ENCODE data around the gene PTPRD.
A peak's percentile ranks its signal among the peaks of the same experiment; 100 is the strongest.
"Not testable (repeated sequence)": the region's sequence is repeated elsewhere in the genome, so short reads cannot be mapped to it uniquely, and the experiment has no call there.

PTPRD gene

DNA sequence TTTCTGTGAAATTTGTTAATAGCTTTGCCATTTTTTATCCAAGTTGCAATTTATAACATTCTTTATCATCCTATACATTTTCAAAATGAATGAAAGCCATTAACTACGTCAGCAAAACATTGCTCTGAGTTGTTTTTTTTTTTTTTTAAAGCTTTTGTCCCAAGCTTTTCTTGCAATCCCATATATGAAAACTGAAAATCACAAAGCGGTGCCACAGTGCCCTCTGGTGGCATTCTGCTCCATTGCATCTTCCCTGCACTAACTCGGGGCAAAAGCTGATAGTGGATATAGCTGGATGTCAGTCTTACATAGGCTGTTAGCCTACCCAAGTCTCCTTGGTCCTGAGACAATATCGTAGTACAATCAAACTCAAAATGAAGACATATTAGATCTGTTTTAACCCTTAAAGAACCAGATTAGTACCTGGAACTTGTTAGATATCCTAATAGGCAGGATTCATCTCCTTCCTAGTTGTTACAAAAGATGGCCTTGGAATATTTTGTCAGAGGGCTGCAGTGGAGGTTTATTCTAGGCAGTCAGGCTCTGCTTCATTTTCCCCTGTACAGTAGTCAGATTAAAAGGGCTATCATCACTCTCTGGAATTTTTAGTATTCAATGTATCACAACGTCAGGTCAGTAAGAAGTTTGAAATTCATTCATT lies 669.9 kb downstream of the PTPRD start:
- Histone ChIP-seq H4K20me1 (ENCODE audit: control insufficient read depth, insufficient read depth, low read depth, low read length) (no peaks in the 10 kb centered on the region), H3F3A (ENCODE audit: control insufficient read depth, insufficient read depth) (no peaks in the 10 kb centered on the region), H3K36me3 (ENCODE audit: control insufficient read depth, low read length) (no peaks in the 10 kb centered on the region), H3K9me3 (ENCODE audit: control insufficient read depth, insufficient read depth, low read length) (no peaks in the 10 kb centered on the region), H3K4me1 (ENCODE audit: control insufficient read depth, low read length) (peaks cover 9% of the 10 kb centered on the region; the same call in 1 of the 2 replicates), H3K4me3 (ENCODE audit: low read length) (no peak overlapping the region), H3K27me3 (ENCODE audit: control insufficient read depth, low read length) (no peaks in the 10 kb centered on the region), H3K27ac (ENCODE audit: low read depth, low read length) (no peak overlapping the region), H3K79me2 (ENCODE audit: control insufficient read depth, low read length) (no peaks in the 10 kb centered on the region), H3K4me2 (ENCODE audit: low read length) (no peak overlapping the region), H3K9me2 (replicated peaks; ENCODE audit: control insufficient read depth, low read length) (no peaks in the 10 kb centered on the region)
- TF ChIP-seq, protein P1, sequence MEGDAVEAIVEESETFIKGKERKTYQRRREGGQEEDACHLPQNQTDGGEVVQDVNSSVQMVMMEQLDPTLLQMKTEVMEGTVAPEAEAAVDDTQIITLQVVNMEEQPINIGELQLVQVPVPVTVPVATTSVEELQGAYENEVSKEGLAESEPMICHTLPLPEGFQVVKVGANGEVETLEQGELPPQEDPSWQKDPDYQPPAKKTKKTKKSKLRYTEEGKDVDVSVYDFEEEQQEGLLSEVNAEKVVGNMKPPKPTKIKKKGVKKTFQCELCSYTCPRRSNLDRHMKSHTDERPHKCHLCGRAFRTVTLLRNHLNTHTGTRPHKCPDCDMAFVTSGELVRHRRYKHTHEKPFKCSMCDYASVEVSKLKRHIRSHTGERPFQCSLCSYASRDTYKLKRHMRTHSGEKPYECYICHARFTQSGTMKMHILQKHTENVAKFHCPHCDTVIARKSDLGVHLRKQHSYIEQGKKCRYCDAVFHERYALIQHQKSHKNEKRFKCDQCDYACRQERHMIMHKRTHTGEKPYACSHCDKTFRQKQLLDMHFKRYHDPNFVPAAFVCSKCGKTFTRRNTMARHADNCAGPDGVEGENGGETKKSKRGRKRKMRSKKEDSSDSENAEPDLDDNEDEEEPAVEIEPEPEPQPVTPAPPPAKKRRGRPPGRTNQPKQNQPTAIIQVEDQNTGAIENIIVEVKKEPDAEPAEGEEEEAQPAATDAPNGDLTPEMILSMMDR (IDR thresholded peaks at IDR 0.05; ENCODE audit: low read depth, low read length, poor library complexity, severe bottlenecking), result peak; percentile 94
- TF ChIP-seq EZH2phosphoT487 (IDR thresholded peaks at IDR 0.05; ENCODE audit: borderline replicate concordance, low read length), result no peak

DNA sequence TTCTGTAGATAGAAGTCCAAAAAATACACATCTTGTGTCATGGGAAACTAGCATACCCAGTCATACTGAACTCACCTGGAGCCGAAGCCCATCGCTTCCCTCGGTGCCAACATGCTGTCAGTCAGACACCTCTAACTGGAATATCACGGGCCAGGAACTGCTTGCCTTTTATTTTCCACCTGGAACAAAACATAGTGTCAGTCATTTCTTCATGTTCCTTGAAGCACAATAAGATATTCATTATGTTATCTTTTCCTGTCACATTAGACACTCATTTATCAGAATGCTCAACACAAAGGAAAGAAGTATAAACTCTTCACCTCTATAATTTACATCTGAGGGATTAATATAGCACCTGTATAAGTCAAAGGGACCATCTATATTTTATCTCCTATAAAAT lies 674.4 kb downstream of the PTPRD start:
- Histone ChIP-seq H3K27me3 (ENCODE audit: control insufficient read depth, low read length) (no peaks in the 10 kb centered on the region), H3F3A (ENCODE audit: control insufficient read depth, insufficient read depth) (no peaks in the 10 kb centered on the region), H3K9me3 (ENCODE audit: control insufficient read depth, insufficient read depth, low read length) (no peaks in the 10 kb centered on the region), H3K9me2 (replicated peaks; ENCODE audit: control insufficient read depth, low read length) (no peaks in the 10 kb centered on the region), H3K4me1 (ENCODE audit: control insufficient read depth, low read length) (peaks cover 9% of the 10 kb centered on the region; the same call in 1 of the 2 replicates), H3K36me3 (ENCODE audit: control insufficient read depth, low read length) (no peaks in the 10 kb centered on the region), H3K4me3 (ENCODE audit: low read length) (no peak overlapping the region), H3K79me2 (ENCODE audit: control insufficient read depth, low read length) (no peaks in the 10 kb centered on the region), H4K20me1 (ENCODE audit: control insufficient read depth, insufficient read depth, low read depth, low read length) (no peaks in the 10 kb centered on the region), H3K4me2 (ENCODE audit: low read length) (no peak overlapping the region), H3K27ac (ENCODE audit: low read depth, low read length) (no peak overlapping the region)
- TF ChIP-seq EZH2phosphoT487 (IDR thresholded peaks at IDR 0.05; ENCODE audit: borderline replicate concordance, low read length), result no peak
- TF ChIP-seq, protein P1 (IDR thresholded peaks at IDR 0.05; ENCODE audit: low read depth, low read length, poor library complexity, severe bottlenecking), result no peak

DNA sequence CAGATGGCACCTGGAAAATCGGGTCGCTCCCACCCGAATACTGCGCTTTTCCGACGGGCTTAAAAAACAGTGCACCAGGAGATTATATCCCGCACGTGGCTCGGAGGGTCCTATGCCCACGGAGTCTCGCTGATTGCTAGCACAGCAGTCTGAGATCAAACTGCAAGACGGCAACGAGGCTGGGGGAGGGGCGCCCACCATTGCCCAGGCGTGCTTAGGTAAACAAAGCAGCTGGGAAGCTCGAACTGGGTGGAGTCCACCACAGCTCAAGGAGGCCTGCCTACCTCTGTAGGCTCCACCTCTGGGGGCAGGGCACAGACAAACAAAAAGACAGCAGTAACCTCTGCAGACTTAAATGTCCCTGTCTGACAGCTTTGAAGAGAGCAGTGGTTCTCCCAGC lies 681.3 kb downstream of the PTPRD start:
- H3K4me2 ChIP-seq (ENCODE audit: low read length); H3K9me3 ChIP-seq (ENCODE audit: control insufficient read depth, insufficient read depth, low read length); H3K27ac ChIP-seq (ENCODE audit: low read depth, low read length); H3K9me2 ChIP-seq (replicated peaks; ENCODE audit: control insufficient read depth, low read length); H3K4me1 ChIP-seq (ENCODE audit: control insufficient read depth, low read length); H3K36me3 ChIP-seq (ENCODE audit: control insufficient read depth, low read length); H3F3A ChIP-seq (ENCODE audit: control insufficient read depth, insufficient read depth); H4K20me1 ChIP-seq (ENCODE audit: control insufficient read depth, insufficient read depth, low read depth, low read length); H3K27me3 ChIP-seq (ENCODE audit: control insufficient read depth, low read length); H3K79me2 ChIP-seq (ENCODE audit: control insufficient read depth, low read length); H3K4me3 ChIP-seq (ENCODE audit: low read length): not testable (repeated sequence)

DNA sequence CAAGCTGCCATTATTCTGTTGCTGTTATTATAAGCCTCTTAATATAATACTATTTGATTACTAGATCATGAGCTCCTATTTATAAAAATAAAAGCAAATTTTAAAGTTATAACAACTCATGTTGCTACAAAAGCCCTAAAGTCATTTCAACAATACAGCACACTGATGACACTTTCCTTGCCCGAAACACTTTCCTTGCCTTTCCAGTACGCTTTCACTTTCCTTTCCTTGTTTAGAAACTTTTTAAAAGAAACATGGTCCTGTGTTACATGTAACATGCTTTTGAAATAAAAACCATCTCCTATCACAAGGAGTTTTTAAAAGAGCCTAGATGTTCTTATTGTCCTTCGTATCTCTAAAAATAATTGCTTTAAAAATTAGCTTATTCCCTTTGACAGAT lies 688.4 kb downstream of the PTPRD start:
- Histone ChIP-seq H3K79me2 (ENCODE audit: control insufficient read depth, low read length) (no peaks in the 10 kb centered on the region), H3K4me3 (ENCODE audit: low read length) (no peak overlapping the region), H3K9me3 (ENCODE audit: control insufficient read depth, insufficient read depth, low read length) (no peaks in the 10 kb centered on the region), H3K9me2 (replicated peaks; ENCODE audit: control insufficient read depth, low read length) (no peaks in the 10 kb centered on the region; the same call in 1 of the 2 replicates), H3K27me3 (ENCODE audit: control insufficient read depth, low read length) (no peaks in the 10 kb centered on the region), H3K4me1 (ENCODE audit: control insufficient read depth, low read length) (no peaks in the 10 kb centered on the region), H4K20me1 (ENCODE audit: control insufficient read depth, insufficient read depth, low read depth, low read length) (no peaks in the 10 kb centered on the region), H3K4me2 (ENCODE audit: low read length) (peak overlapping the region; percentile 6; the same call in 1 of the 2 replicates), H3K36me3 (ENCODE audit: control insufficient read depth, low read length) (no peaks in the 10 kb centered on the region), H3K27ac (ENCODE audit: low read depth, low read length) (no peak overlapping the region), H3F3A (ENCODE audit: control insufficient read depth, insufficient read depth) (no peaks in the 10 kb centered on the region)
- TF ChIP-seq, protein P1 (IDR thresholded peaks at IDR 0.05; ENCODE audit: low read depth, low read length, poor library complexity, severe bottlenecking), result no peak
- TF ChIP-seq EZH2phosphoT487 (IDR thresholded peaks at IDR 0.05; ENCODE audit: borderline replicate concordance, low read length), result no peak

All from DOHH2 (cell line).